KMS-11 (cell line): Measurements from ENCODE around the gene HIPK4.

Experiments
- H2AFZ ChIP-seq: fragments of 200-600 bp; sonication (generic); 2 replicates; pipeline ENCODE4 v1.6.1; 2016; ENCODE audit warnings: antibody characterized with exemption, mixed run types, low read depth
- H3K27ac ChIP-seq: fragments of 200-600 bp; sonication (generic); 2 replicates; pipeline ENCODE4 v1.6.1; 2016; ENCODE audit warnings: mild to moderate bottlenecking, mixed run types
- H3K27me3 ChIP-seq: fragments of 200-600 bp; sonication (generic); 2 replicates; pipeline ENCODE4 v1.6.1; 2017; ENCODE audit warnings: mild to moderate bottlenecking, low read depth, mixed run types, moderate library complexity; ENCODE audit not compliant: insufficient read depth
- H3K36me3 ChIP-seq: fragments of 200-600 bp; sonication (generic); 2 replicates; pipeline ENCODE4 v1.6.1; 2017; ENCODE audit warnings: mild to moderate bottlenecking, mixed run types; ENCODE audit not compliant: insufficient read depth
- H3K4me1 ChIP-seq: fragments of 200-600 bp; sonication (generic); 2 replicates; pipeline ENCODE4 v1.6.1; 2016; ENCODE audit warnings: mild to moderate bottlenecking, low read depth, mixed run types; ENCODE audit not compliant: poor library complexity, severe bottlenecking
- H3K4me2 ChIP-seq: fragments of 200-600 bp; sonication (generic); 2 replicates; pipeline ENCODE4 v1.7.0; 2016; ENCODE audit warnings: mild to moderate bottlenecking, mixed run types
- H3K4me3 ChIP-seq: fragments of 200-600 bp; sonication (generic); IDR thresholded peaks from 2 replicates; pipeline ENCODE4 v1.6.1; 2017; ENCODE audit warnings: low read depth, low read length, mixed read lengths; ENCODE audit not compliant: insufficient read depth
- H3K79me2 ChIP-seq: fragments of 200-600 bp; sonication (generic); 2 replicates; pipeline ENCODE4 v1.6.1; 2016; ENCODE audit warnings: low read depth, mixed run types; ENCODE audit not compliant: insufficient read depth
- H3K9ac ChIP-seq: fragments of 200-600 bp; sonication (generic); 2 replicates; pipeline ENCODE4 v1.6.1; 2016; ENCODE audit warnings: mild to moderate bottlenecking, mixed run types
- H4K20me1 ChIP-seq: fragments of 200-600 bp; sonication (generic); 2 replicates; pipeline ENCODE4 v1.6.1; 2016; ENCODE audit warnings: mild to moderate bottlenecking, mixed run types; ENCODE audit not compliant: insufficient read depth
- TF ChIP-seq, protein P1 (sequence below): fragments of 200-600 bp; sonication (generic); conservative IDR thresholded peaks from 2 replicates; pipeline ENCODE4 v1.6.1; 2017; ENCODE audit warnings: low read depth, mild to moderate bottlenecking, antibody characterized with exemption, low read length, moderate library complexity, mixed read lengths

HIPK4 gene

DNA sequence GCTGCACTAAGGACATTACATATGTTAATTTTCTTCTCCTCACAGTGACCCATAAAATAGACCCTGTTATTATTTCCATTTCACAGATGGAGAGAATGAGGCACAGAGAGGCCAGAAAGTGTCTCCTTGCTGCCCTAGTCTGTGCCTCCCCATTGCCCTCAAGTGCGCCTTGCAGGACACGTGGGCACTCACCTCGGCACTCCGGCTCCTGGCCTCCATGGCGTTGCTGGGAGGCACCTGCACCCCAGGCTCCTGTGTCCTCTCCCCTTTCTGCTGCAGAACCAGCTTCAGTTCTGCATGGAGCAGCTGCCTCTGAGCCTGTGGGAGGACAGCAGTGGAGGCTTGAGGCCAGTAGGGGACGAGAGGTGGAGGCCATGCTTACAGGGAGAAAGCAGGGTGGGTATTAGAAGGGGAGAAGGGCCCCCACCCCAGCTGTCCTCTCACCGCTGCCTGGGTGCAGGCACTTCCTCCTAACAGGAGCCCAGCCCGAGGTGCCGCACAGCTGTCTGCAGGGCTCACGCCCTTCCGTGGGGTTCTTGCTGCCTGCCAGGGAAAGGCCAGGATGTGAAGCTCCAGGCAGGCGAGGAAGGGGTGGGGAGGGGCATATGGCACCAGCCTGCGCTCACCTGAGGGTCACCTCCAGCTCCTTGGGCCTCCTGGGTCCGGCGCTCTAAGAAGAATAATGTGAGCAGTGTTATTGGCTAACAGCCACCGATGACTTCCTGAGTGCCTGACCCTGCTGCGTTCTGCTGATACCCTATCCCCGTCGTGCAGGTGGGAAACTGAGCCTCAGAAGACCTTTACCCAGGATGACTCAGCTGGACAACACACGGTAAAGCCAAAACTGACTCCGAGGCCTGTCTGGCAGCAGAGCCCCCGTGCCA lies 18.0 kb upstream of the HIPK4 start:
- no peak overlapping the region for H3K4me3 ChIP-seq
- H3K9ac ChIP-seq = no peak overlapping the region
- no peak overlapping the region for H3K4me2 ChIP-seq
- no peak overlapping the region for H2AFZ ChIP-seq
- no peaks in the 10 kb centered on the region for H3K79me2 ChIP-seq
- no peaks in the 10 kb centered on the region for H3K27me3 ChIP-seq
- H3K4me1 ChIP-seq = peaks cover 9% of the 10 kb centered on the region
- H3K27ac ChIP-seq = no peak overlapping the region
- H3K36me3 ChIP-seq = no peaks in the 10 kb centered on the region
- TF ChIP-seq, protein P1, sequence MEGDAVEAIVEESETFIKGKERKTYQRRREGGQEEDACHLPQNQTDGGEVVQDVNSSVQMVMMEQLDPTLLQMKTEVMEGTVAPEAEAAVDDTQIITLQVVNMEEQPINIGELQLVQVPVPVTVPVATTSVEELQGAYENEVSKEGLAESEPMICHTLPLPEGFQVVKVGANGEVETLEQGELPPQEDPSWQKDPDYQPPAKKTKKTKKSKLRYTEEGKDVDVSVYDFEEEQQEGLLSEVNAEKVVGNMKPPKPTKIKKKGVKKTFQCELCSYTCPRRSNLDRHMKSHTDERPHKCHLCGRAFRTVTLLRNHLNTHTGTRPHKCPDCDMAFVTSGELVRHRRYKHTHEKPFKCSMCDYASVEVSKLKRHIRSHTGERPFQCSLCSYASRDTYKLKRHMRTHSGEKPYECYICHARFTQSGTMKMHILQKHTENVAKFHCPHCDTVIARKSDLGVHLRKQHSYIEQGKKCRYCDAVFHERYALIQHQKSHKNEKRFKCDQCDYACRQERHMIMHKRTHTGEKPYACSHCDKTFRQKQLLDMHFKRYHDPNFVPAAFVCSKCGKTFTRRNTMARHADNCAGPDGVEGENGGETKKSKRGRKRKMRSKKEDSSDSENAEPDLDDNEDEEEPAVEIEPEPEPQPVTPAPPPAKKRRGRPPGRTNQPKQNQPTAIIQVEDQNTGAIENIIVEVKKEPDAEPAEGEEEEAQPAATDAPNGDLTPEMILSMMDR = no peak
- H4K20me1 ChIP-seq = no peaks in the 10 kb centered on the region

DNA sequence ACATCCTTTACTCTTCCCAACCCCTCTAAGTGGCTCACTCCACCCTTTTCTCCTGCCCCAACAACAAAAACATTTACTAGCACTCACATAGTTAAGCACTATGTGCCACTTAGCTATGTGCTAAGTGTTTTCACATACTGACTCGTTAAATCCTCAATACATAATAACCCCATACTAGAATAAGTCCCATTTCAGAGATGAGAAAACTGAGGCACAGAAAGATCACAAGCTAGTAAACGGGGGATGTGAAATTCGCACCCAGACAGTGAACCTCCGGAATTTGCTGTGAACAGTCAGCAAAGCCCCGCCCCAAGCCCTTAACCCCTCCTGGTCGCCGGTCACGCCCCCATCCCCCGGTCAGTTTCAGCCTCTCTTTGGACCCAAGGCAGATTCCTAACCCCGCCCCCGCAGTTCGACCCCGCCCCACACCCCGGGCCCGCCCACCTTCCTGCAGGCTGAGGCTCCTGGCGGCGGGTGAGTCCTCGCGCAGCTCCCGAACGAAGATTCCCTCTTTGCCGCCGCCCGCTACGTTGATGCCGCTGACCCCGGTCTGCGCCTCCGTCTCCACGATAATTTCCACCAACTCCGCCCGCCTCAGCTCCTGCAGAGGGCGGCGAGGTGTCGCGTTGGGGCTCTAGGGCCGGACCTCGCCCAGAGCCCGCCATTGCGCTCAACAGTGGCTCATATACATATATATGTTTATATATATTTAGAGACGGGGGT lies 13.4 kb upstream of the HIPK4 start:
- Histone ChIP-seq H3K27ac (peak overlapping the region; percentile 25; the same call in 1 of the 2 replicates), H2AFZ (peak overlapping the region; percentile 96), H3K36me3 (no peaks in the 10 kb centered on the region), H3K27me3 (peaks cover 3% of the 10 kb centered on the region; the same call in 1 of the 2 replicates), H3K4me1 (peaks cover 12% of the 10 kb centered on the region), H3K4me3 (no peak overlapping the region), H3K79me2 (no peaks in the 10 kb centered on the region), H3K4me2 (peak overlapping the region; percentile 100), H4K20me1 (no peaks in the 10 kb centered on the region), H3K9ac (peak overlapping the region; percentile 20)
- TF ChIP-seq, protein P1 = no peak

DNA sequence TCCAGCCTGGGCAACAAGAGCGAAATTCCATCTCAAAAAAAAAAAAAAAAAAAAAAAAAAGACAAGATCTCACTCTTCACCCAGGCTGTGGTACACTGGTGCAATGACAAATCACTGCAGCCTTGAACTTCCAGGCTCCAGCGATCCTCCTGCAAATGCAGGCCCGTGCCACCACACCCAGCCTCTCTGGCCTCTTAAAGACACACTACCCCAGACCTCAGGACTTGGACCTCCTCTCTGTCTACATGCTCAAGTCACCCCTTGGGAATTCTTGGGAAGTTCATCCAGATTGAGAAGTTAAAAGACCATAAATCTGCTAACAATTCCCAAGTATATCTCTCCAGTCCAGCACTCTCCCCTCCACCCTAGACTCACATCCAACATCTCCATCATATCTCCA lies 10.6 kb upstream of the HIPK4 start:
- no peaks in the 10 kb centered on the region for H3K36me3 ChIP-seq
- no peak overlapping the region for H2AFZ ChIP-seq
- H3K4me1 ChIP-seq = peaks cover 27% of the 10 kb centered on the region
- no peaks in the 10 kb centered on the region for H3K79me2 ChIP-seq
- H3K9ac ChIP-seq = no peak overlapping the region
- H3K4me2 ChIP-seq = no peak overlapping the region
- no peak overlapping the region for H3K27ac ChIP-seq
- H3K27me3 ChIP-seq = peaks cover 16% of the 10 kb centered on the region
- H3K4me3 ChIP-seq = no peak overlapping the region
- no peaks in the 10 kb centered on the region for H4K20me1 ChIP-seq
- TF ChIP-seq, protein P1 = no peak

DNA sequence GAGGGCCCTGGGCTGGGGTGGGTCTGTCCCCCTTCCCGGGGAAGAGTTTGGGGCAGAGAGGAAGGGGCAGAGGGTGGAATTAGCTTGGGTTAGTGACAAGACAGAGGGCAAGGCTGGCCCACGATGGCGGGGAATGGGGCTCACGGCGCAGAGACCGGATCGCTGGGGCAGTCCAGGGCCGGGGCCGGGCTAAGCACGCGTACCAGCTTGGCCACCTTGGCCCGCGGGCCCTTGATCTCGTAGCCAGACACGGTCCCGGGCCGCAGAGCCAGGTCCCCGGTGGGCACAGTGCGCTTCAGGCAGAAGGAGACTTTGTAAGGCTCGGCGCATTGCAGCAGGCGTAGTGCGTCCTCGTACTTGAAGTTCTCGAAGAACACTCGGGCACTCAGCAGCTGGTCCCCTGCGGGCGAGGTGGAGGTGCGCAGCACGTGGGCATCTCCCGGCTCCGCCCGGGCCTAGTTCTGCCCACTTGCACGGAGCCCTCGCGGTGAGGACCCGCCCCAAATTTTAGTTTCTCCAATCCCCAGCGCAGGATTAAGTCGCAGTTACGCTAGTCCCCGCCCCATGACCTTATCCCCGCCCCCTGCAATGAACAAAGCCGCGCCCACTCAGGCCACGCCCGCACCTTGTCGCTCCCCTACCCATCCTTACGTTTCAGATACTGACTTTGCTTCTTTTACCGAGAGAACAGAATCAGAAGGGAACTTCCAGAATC lies 8.6 kb upstream of the HIPK4 start:
- Histone ChIP-seq H3K79me2 (no peaks in the 10 kb centered on the region), H2AFZ (no peak overlapping the region), H3K4me3 (no peak overlapping the region), H3K36me3 (no peaks in the 10 kb centered on the region), H3K9ac (no peak overlapping the region), H3K27me3 (peaks cover 16% of the 10 kb centered on the region), H3K4me2 (no peak overlapping the region), H4K20me1 (no peaks in the 10 kb centered on the region), H3K4me1 (peaks cover 24% of the 10 kb centered on the region), H3K27ac (no peak overlapping the region)
- TF ChIP-seq, protein P1 = no peak
